Measurements from ENCODE around the gene CDH12. TPM values are rescaled to one million over a fixed set of nuclear protein-coding genes. Genes with fewer than 3 reads are reported as not detected.

The CDH12 gene
- total and polyA plus RNA-seq, 4 experiments from 2014 or later = not detected

GRCh38 chr5:21831145-21831787 is 1021.9 kb downstream of the CDH12 start:
- Mint-ChIP-seq H3K4me3 (no peak overlapping the region), H3K4me1 (no peaks in the 10 kb centered on the region)

GRCh38 chr5:21826884-21827283 is 1026.3 kb downstream of the CDH12 start:
- H3K9me3 Mint-ChIP-seq = peaks cover 2 to 32% (median 10%) of the 10 kb centered on the region in 8 donors
- Histone ChIP-seq H3K4me1 (ENCODE audit: insufficient read depth, low read length) (no peaks in the 10 kb centered on the region), H3K27ac (ENCODE audit: low read depth, low read length) (no peak overlapping the region), H3K27me3 (ENCODE audit: insufficient read depth, low read length) (no peaks in the 10 kb centered on the region), H3K9me3 (ENCODE audit: control insufficient read depth in 1 of 2, low read length in 2 of 2) (no peaks in the 10 kb centered on the region), H3K4me3 (ENCODE audit: low read length in 2 of 2) (no peak overlapping the region), H3K36me3 (ENCODE audit: insufficient read depth, low read length) (no peaks in the 10 kb centered on the region)
- H3K36me3 Mint-ChIP-seq = no peaks in the 10 kb centered on the region
- no peak overlapping the region for H3K27ac Mint-ChIP-seq
- ChIA-PET CTCF (ENCODE audit: partially characterized antibody) (no interaction called here), POLR2A (ENCODE audit: partially characterized antibody) (no interaction called here)
- H3K4me3 Mint-ChIP-seq = no peak overlapping the region
- H3K27me3 Mint-ChIP-seq = no peaks in the 10 kb centered on the region
- no peak for DNase-seq
- no peaks in the 10 kb centered on the region for H3K4me1 Mint-ChIP-seq
- intact Hi-C loops (cut with micrococcal nuclease) = no loop called here

More at GRCh38 chr5:21831145-21831787, 1021.9 kb downstream of the CDH12 start:
- Mint-ChIP-seq H3K27me3 (no peaks in the 10 kb centered on the region), H3K36me3 (no peaks in the 10 kb centered on the region), H3K27ac (no peak overlapping the region), H3K9me3 (peaks cover 0 to 14% (median 7%) of the 10 kb centered on the region in 8 donors)
- intact Hi-C loops (cut with micrococcal nuclease) = no loop called here
- Histone ChIP-seq H3K27ac (ENCODE audit: low read depth, low read length) (no peak overlapping the region), H3K9me3 (ENCODE audit: control insufficient read depth in 1 of 2, low read length in 2 of 2) (no peaks in the 10 kb centered on the region), H3K36me3 (ENCODE audit: insufficient read depth, low read length) (no peaks in the 10 kb centered on the region), H3K27me3 (ENCODE audit: insufficient read depth, low read length) (no peaks in the 10 kb centered on the region), H3K4me3 (ENCODE audit: low read length in 2 of 2) (no peak overlapping the region), H3K4me1 (ENCODE audit: insufficient read depth, low read length) (no peaks in the 10 kb centered on the region)
- POLR2A ChIA-PET (ENCODE audit: partially characterized antibody) = no interaction called here
- CTCF ChIA-PET (ENCODE audit: partially characterized antibody) = no interaction called here
- no peak for DNase-seq

- Histone ChIP-seq H3K27me3 (ENCODE audit: insufficient read depth, low read length) (no peaks in the 10 kb centered on the region), H3K4me3 (ENCODE audit: low read length in 2 of 2) (no peak overlapping the region), H3K4me1 (ENCODE audit: insufficient read depth, low read length) (no peaks in the 10 kb centered on the region), H3K27ac (ENCODE audit: low read depth, low read length) (no peak overlapping the region), H3K9me3 (ENCODE audit: control insufficient read depth in 1 of 2, low read length in 2 of 2) (no peaks in the 10 kb centered on the region), H3K36me3 (ENCODE audit: insufficient read depth, low read length) (no peaks in the 10 kb centered on the region)
- DNase-seq = no peak
- no peaks in the 10 kb centered on the region for H3K4me1 Mint-ChIP-seq
- H3K9me3 Mint-ChIP-seq = peaks cover 2 to 22% (median 10%) of the 10 kb centered on the region in 8 donors
- CTCF ChIA-PET (ENCODE audit: partially characterized antibody) = no interaction called here
- no peak overlapping the region for H3K27ac Mint-ChIP-seq
- H3K36me3 Mint-ChIP-seq = no peaks in the 10 kb centered on the region
- intact Hi-C loops (cut with micrococcal nuclease) = no loop called here
- no peak overlapping the region for H3K4me3 Mint-ChIP-seq
- POLR2A ChIA-PET (ENCODE audit: partially characterized antibody) = no interaction called here
- no peaks in the 10 kb centered on the region for H3K27me3 Mint-ChIP-seq
These were observed 1029.6 kb downstream of the CDH12 start for GRCh38 chr5:21823588-21823987.

- Mint-ChIP-seq H3K4me1 (no peaks in the 10 kb centered on the region), H3K27ac (no peak overlapping the region), H3K36me3 (no peaks in the 10 kb centered on the region), H3K9me3 (peaks cover 2 to 19% (median 8%) of the 10 kb centered on the region in 8 donors), H3K27me3 (no peaks in the 10 kb centered on the region), H3K4me3 (no peak overlapping the region)
- Histone ChIP-seq H3K4me1 (ENCODE audit: insufficient read depth, low read length) (no peaks in the 10 kb centered on the region), H3K36me3 (ENCODE audit: insufficient read depth, low read length) (no peaks in the 10 kb centered on the region), H3K9me3 (ENCODE audit: control insufficient read depth in 1 of 2, low read length in 2 of 2) (no peaks in the 10 kb centered on the region), H3K4me3 (ENCODE audit: low read length in 2 of 2) (no peak overlapping the region), H3K27me3 (ENCODE audit: insufficient read depth, low read length) (no peaks in the 10 kb centered on the region), H3K27ac (ENCODE audit: low read depth, low read length) (no peak overlapping the region)
- ChIA-PET POLR2A (ENCODE audit: partially characterized antibody) (no interaction called here), CTCF (ENCODE audit: partially characterized antibody) (no interaction called here)
- intact Hi-C loops (cut with micrococcal nuclease) = no loop called here
- no peak for DNase-seq
These were observed 1030.0 kb downstream of the CDH12 start for GRCh38 chr5:21823076-21823574.

- Mint-ChIP-seq H3K4me1 (no peaks in the 10 kb centered on the region), H3K4me3 (no peak overlapping the region), H3K36me3 (no peaks in the 10 kb centered on the region), H3K27me3 (no peaks in the 10 kb centered on the region), H3K9me3 (peaks cover 0 to 14% (median 8%) of the 10 kb centered on the region in 8 donors), H3K27ac (no peak overlapping the region)
- Histone ChIP-seq H3K27me3 (ENCODE audit: insufficient read depth, low read length) (no peaks in the 10 kb centered on the region), H3K4me1 (ENCODE audit: insufficient read depth, low read length) (no peaks in the 10 kb centered on the region), H3K4me3 (ENCODE audit: low read length in 2 of 2) (no peak overlapping the region), H3K27ac (ENCODE audit: low read depth, low read length) (no peak overlapping the region), H3K9me3 (ENCODE audit: control insufficient read depth in 1 of 2, low read length in 2 of 2) (no peaks in the 10 kb centered on the region), H3K36me3 (ENCODE audit: insufficient read depth, low read length) (no peaks in the 10 kb centered on the region)
- ChIA-PET POLR2A (ENCODE audit: partially characterized antibody) (no interaction called here), CTCF (ENCODE audit: partially characterized antibody) (no interaction called here)
- intact Hi-C loops (cut with micrococcal nuclease) = no loop called here
- no peak for DNase-seq
These were observed 1032.6 kb downstream of the CDH12 start for GRCh38 chr5:21820527-21820926.

GRCh38 chr5:21818370-21818720 is 1034.8 kb downstream of the CDH12 start:
- H3K27me3 Mint-ChIP-seq = no peaks in the 10 kb centered on the region
- H3K4me1 ChIP-seq (ENCODE audit: insufficient read depth, low read length) = no peaks in the 10 kb centered on the region

GRCh38 chr5:21817668-21818369 is 1035.3 kb downstream of the CDH12 start:
- ChIA-PET POLR2A (ENCODE audit: partially characterized antibody) (no interaction called here), CTCF (ENCODE audit: partially characterized antibody) (no interaction called here)
- intact Hi-C loops (cut with micrococcal nuclease) = no loop called here
- Histone ChIP-seq H3K9me3 (ENCODE audit: control insufficient read depth in 1 of 2, low read length in 2 of 2) (no peaks in the 10 kb centered on the region), H3K4me3 (ENCODE audit: low read length in 2 of 2) (no peak overlapping the region), H3K27ac (ENCODE audit: low read depth, low read length) (no peak overlapping the region), H3K4me1 (ENCODE audit: insufficient read depth, low read length) (no peaks in the 10 kb centered on the region), H3K36me3 (ENCODE audit: insufficient read depth, low read length) (no peaks in the 10 kb centered on the region), H3K27me3 (ENCODE audit: insufficient read depth, low read length) (no peaks in the 10 kb centered on the region)
- no peaks in the 10 kb centered on the region for H3K4me1 Mint-ChIP-seq
- H3K36me3 Mint-ChIP-seq = no peaks in the 10 kb centered on the region
- no peaks in the 10 kb centered on the region for H3K27me3 Mint-ChIP-seq
- no peak overlapping the region for H3K27ac Mint-ChIP-seq
- H3K4me3 Mint-ChIP-seq = no peak overlapping the region
- no peak for DNase-seq
- peaks cover 0 to 7% (median 1%) of the 10 kb centered on the region in 8 donors for H3K9me3 Mint-ChIP-seq

More at GRCh38 chr5:21818370-21818720, 1034.8 kb downstream of the CDH12 start:
- no peaks in the 10 kb centered on the region for H3K36me3 Mint-ChIP-seq
- Histone ChIP-seq H3K27ac (ENCODE audit: low read depth, low read length) (no peak overlapping the region), H3K9me3 (ENCODE audit: control insufficient read depth in 1 of 2, low read length in 2 of 2) (no peaks in the 10 kb centered on the region), H3K4me3 (ENCODE audit: low read length in 2 of 2) (no peak overlapping the region), H3K27me3 (ENCODE audit: insufficient read depth, low read length) (no peaks in the 10 kb centered on the region), H3K36me3 (ENCODE audit: insufficient read depth, low read length) (no peaks in the 10 kb centered on the region)
- ChIA-PET POLR2A (ENCODE audit: partially characterized antibody) (no interaction called here), CTCF (ENCODE audit: partially characterized antibody) (no interaction called here)
- H3K9me3 Mint-ChIP-seq = peaks cover 0 to 10% (median 2%) of the 10 kb centered on the region in 8 donors
- DNase-seq = no peak
- H3K4me3 Mint-ChIP-seq = no peak overlapping the region
- intact Hi-C loops (cut with micrococcal nuclease) = no loop called here
- no peak overlapping the region for H3K27ac Mint-ChIP-seq
- no peaks in the 10 kb centered on the region for H3K4me1 Mint-ChIP-seq
